OCI-LY3 (cell line): ENCODE data around the gene SKOR1.

ENCODE experiments used
- H2AFZ ChIP-seq: fragments of 200-600, 300-600 bp; shearing (Covaris generic); 2 replicates; pipeline ENCODE4 v1.6.0; 2014; ENCODE audit warnings: antibody characterized with exemption, low read depth, low read length
- H3K27ac ChIP-seq: fragments of 200-600, 300-600 bp; sonication (generic); 2 replicates; pipeline ENCODE4 v1.5.1; 2014; ENCODE audit warnings: mild to moderate bottlenecking, low read length, moderate library complexity, mixed read lengths
- H3K27me3 ChIP-seq: fragments of 200-600, 300-600 bp; sonication (generic); 2 replicates; pipeline ENCODE4 v1.6.1; 2014; ENCODE audit warnings: low read depth, low read length, mixed read lengths
- H3K36me3 ChIP-seq: fragments of 200-600, 300-600 bp; sonication (generic); replicated peaks from 2 replicates; pipeline ENCODE3; 2014; ENCODE audit warnings: low read depth, low read length, mixed read lengths
- H3K4me1 ChIP-seq: fragments of 300-600, 200-600 bp; sonication (generic); 2 replicates; pipeline ENCODE4 v1.6.1; 2014; ENCODE audit warnings: low read length, mixed read lengths
- H3K4me2 ChIP-seq: fragments of 200-600, 300-600 bp; sonication (generic); 2 replicates; pipeline ENCODE4 v1.6.1; 2014; ENCODE audit warnings: low read length, mixed read lengths
- H3K4me3 ChIP-seq: fragments of 300-600, 200-600 bp; sonication (generic); 2 replicates; pipeline ENCODE4 v1.5.1; 2014; ENCODE audit warnings: antibody characterized with exemption, mild to moderate bottlenecking, low read length, moderate library complexity
- H3K79me2 ChIP-seq: fragments of 300-600, 200-600 bp; shearing (Covaris generic); 2 replicates; pipeline ENCODE4 v1.6.1; 2014; ENCODE audit warnings: mild to moderate bottlenecking, low read length, mixed read lengths
- H3K9ac ChIP-seq: fragments of 300-600, 200-600 bp; shearing (Covaris generic); 2 replicates; pipeline ENCODE4 v1.6.0; 2014; ENCODE audit warnings: mild to moderate bottlenecking, low read length, moderate library complexity
- H3K9me3 ChIP-seq: fragments of 200-600, 300-600 bp; shearing (Covaris generic); 2 replicates; pipeline ENCODE4 v1.6.1; 2014; ENCODE audit warnings: low read length, mixed read lengths; ENCODE audit not compliant: insufficient read depth
- H4K20me1 ChIP-seq: fragments of 200-600, 300-600 bp; sonication (generic); 2 replicates; pipeline ENCODE4 v1.6.1; 2016; ENCODE audit warnings: low read length, mixed read lengths; ENCODE audit not compliant: insufficient read depth
- EZH2phosphoT487 ChIP-seq: fragments of 200-600 bp; shearing (Covaris generic); IDR thresholded peaks from 2 replicates; pipeline ENCODE4 v1.6.1; 2018; ENCODE audit warnings: antibody characterized with exemption, mixed run types, low read depth
- TF ChIP-seq, protein P1 (sequence below): fragments of 200-600, 300-600 bp; sonication (generic); IDR thresholded peaks from 2 replicates; pipeline ENCODE4 v1.5.1; 2014; ENCODE audit warnings: antibody characterized with exemption, low read length, low read depth

Gene SKOR1

DNA sequence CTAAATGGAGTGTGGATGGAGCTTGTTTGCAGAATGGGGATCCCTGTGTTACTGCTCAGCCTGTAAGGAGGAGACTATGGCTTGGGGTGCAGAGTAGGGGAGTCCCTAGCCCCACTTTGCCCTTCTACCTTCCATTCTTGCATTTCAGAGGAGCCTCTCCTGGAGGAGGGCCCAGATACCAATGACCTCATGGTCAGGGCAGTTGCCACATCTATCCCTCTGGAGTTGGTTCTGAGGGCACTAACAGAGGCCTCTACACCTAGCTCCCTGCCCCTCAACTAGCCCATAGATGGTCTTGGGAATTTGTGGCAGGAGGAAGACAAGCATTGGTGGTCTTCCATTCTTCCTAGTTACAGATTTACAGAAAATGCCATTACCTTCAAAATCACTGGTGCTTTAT lies 6.1 kb downstream of the SKOR1 start:
- H3K4me2 ChIP-seq, result no peak overlapping the region
- no peak overlapping the region for H3K4me3 ChIP-seq
- no peaks in the 10 kb centered on the region for H3K36me3 ChIP-seq
- H4K20me1 ChIP-seq, result no peaks in the 10 kb centered on the region
- no peak for TF ChIP-seq EZH2phosphoT487
- TF ChIP-seq, protein P1, sequence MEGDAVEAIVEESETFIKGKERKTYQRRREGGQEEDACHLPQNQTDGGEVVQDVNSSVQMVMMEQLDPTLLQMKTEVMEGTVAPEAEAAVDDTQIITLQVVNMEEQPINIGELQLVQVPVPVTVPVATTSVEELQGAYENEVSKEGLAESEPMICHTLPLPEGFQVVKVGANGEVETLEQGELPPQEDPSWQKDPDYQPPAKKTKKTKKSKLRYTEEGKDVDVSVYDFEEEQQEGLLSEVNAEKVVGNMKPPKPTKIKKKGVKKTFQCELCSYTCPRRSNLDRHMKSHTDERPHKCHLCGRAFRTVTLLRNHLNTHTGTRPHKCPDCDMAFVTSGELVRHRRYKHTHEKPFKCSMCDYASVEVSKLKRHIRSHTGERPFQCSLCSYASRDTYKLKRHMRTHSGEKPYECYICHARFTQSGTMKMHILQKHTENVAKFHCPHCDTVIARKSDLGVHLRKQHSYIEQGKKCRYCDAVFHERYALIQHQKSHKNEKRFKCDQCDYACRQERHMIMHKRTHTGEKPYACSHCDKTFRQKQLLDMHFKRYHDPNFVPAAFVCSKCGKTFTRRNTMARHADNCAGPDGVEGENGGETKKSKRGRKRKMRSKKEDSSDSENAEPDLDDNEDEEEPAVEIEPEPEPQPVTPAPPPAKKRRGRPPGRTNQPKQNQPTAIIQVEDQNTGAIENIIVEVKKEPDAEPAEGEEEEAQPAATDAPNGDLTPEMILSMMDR, result no peak
- no peaks in the 10 kb centered on the region for H3K9me3 ChIP-seq
- H3K27me3 ChIP-seq, result peaks cover 35% of the 10 kb centered on the region
- H3K9ac ChIP-seq, result no peak overlapping the region
- H2AFZ ChIP-seq, result no peak overlapping the region
- H3K4me1 ChIP-seq, result peaks cover 11% of the 10 kb centered on the region
- H3K27ac ChIP-seq, result no peak overlapping the region
- H3K79me2 ChIP-seq, result no peaks in the 10 kb centered on the region

DNA sequence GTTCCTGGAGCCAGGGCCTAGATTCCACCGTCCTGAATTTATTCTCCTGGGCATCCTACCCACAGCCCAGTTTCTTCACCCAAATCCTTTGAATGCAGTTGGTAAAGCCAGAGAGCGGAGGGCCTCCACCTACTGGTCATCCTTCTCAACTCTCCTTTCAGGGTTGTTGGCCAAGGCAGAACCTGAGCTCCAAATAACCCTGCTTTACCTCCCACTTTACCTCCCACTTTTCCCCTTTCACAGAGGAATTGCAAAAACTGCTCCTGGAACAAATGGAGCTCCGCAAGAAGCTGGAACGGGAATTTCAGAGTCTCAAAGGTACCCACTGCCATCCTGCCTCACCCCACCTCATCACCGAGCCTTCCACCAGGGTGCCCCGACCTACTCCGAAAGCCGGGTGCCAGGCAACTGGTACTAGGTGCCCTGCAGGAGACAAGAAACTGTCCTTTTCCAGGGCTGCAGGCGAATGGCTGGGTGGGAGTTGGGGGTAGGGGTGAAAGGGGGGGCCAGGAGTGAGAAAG lies 6.8 kb downstream of the SKOR1 start:
- Histone ChIP-seq H3K27me3 (peaks cover 35% of the 10 kb centered on the region), H3K4me2 (no peak overlapping the region), H4K20me1 (no peaks in the 10 kb centered on the region), H2AFZ (no peak overlapping the region), H3K9me3 (no peaks in the 10 kb centered on the region), H3K79me2 (no peaks in the 10 kb centered on the region), H3K9ac (no peak overlapping the region), H3K36me3 (no peaks in the 10 kb centered on the region), H3K27ac (no peak overlapping the region), H3K4me1 (peaks cover 11% of the 10 kb centered on the region), H3K4me3 (no peak overlapping the region)
- TF ChIP-seq, protein P1, result peak; percentile 54
- TF ChIP-seq EZH2phosphoT487, result no peak

DNA sequence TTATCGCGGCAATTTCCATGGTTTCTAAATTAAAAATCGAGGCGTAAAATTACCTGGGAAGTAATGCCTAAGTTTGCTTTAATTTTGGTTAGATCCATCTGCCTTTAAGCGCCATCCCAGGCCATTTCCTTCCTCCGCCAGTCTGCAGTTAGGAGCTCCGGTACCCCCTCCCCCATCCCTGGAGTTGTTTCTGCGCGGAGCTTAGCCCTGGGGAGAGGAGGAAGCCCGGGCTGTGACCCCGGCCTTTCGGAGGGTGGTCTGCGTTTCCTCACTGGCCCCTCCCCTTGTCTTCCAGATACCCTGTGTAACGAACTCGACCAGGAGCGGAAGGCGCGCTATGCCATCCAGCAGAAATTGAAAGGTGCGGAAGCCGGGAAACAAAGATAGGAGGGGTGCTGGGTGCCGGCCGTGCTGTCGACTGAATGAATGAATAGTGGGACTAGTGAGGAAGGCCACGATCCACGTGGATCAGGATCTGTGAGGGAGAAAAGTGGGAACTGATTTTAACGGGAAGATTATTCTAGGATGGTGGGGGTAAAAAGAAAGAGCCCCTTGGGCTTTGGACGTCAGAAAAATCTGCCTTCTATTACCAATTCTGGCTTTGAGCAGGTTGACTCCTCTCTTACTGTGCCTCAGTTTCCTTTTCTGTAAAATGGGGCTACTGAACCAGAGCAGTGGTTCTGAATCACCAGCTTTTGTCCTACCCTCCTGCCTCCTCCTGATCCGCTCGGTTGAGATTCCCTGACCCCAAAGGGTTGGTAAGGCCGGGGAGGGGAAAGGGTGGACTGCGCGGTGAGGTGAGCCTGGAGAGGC lies 7.8 kb downstream of the SKOR1 start:
- H3K4me1 ChIP-seq, result peaks cover 11% of the 10 kb centered on the region
- no peaks in the 10 kb centered on the region for H3K79me2 ChIP-seq
- H3K9ac ChIP-seq, result peak overlapping the region; percentile 28; the same call in 1 of the 2 replicates
- H3K36me3 ChIP-seq, result no peaks in the 10 kb centered on the region
- H3K4me2 ChIP-seq, result peak overlapping the region; percentile 97
- H3K4me3 ChIP-seq, result peak overlapping the region; percentile 80
- H3K9me3 ChIP-seq, result no peaks in the 10 kb centered on the region
- H3K27me3 ChIP-seq, result peaks cover 42% of the 10 kb centered on the region
- H2AFZ ChIP-seq, result peak overlapping the region; percentile 54; the same call in 1 of the 2 replicates
- no peak for TF ChIP-seq EZH2phosphoT487
- TF ChIP-seq, protein P1, result no peak
- H4K20me1 ChIP-seq, result no peaks in the 10 kb centered on the region
- H3K27ac ChIP-seq, result no peak overlapping the region

DNA sequence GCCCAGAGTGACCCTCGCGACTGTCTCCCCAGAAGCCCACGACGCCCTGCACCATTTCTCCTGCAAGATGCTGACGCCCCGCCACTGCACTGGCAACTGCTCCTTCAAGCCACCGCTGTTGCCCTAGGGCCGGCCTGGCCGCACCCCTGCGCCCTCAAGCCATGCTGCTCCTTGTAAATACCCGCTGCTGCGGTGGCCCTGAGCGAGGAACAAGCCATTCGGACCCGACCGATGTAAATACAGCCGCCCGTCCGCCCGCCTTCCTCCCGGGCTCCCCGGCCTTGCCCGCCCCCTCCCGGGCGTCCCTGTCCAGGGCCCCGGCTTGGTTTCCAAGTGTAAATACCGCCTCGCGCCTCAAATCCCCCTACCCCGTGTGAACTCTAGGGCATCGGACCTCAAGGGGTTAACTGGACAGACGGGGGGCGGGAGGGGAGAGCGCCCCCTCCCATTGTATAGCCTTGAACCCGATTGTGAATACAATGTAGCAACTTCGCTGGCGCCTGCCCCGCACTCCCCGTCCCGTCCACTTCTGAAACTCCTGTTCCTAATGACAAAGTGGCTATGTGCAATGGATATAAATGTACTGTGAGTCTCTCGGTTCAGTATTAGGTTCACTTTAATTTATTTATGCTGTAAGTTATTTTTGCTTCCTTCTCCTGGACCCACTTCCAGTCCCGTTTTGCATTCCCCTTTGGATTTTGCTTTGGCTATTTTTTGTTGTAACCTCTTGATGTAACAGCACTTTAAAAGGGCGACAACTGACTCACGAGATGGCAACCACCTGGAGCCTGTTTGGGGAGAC lies 8.6 kb downstream of the SKOR1 start:
- Histone ChIP-seq H4K20me1 (no peaks in the 10 kb centered on the region), H3K79me2 (no peaks in the 10 kb centered on the region), H3K4me3 (peak overlapping the region; percentile 80), H3K27ac (no peak overlapping the region), H3K9me3 (no peaks in the 10 kb centered on the region), H3K4me2 (peak overlapping the region; percentile 97), H3K9ac (peak overlapping the region; percentile 28), H3K4me1 (peaks cover 12% of the 10 kb centered on the region), H2AFZ (peak overlapping the region; percentile 54; the same call in 1 of the 2 replicates), H3K27me3 (peaks cover 42% of the 10 kb centered on the region), H3K36me3 (no peaks in the 10 kb centered on the region)
- no peak for TF ChIP-seq EZH2phosphoT487
- TF ChIP-seq, protein P1, result peak; percentile 91
